ENCODE results near the gene TANGO6.
"Not testable (repeated sequence)": the region's sequence is repeated elsewhere in the genome, so short reads cannot be mapped to it uniquely, and the experiment has no call there.

TANGO6 gene

GRCh38 chr16:69118468-69118867 is 275.1 kb downstream of the TANGO6 start:
- DNase-seq (ENCODE audit: low read depth): no peak

DNA sequence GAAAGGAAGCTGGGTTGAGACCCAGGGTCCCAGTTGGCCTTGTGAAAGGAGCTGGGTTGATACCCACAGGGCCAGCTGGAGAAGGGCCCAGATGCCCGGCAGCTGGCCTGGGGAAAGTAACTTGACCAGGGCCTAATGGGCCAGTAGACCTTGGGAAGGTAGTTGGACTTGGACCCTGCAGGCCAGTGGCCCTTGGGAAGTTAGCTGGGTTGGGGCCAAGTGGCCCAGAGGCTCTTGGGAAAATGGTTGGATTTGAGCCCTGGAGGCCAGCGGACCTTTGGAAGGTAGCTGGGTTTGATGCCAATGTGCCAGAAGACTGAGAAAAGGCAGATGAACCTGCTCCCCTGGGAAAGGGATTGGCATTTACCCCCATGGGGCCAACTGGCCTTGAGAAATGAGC is 275.7 kb downstream of the TANGO6 start:
- DNase-seq (ENCODE audit: low read depth): no peak

- DNase-seq (ENCODE audit: low read depth): no peak
Measured at GRCh38 chr16:69119536-69119935, 276.2 kb downstream of the TANGO6 start.

GRCh38 chr16:69120096-69120664 is 276.8 kb downstream of the TANGO6 start:
- no peak for DNase-seq (ENCODE audit: low read depth)

GRCh38 chr16:69123910-69124309 is 280.6 kb downstream of the TANGO6 start:
- peak; percentile 56 for DNase-seq (ENCODE audit: low read depth)

- not testable (repeated sequence) for DNase-seq (ENCODE audit: low read depth)
Measured at GRCh38 chr16:69124406-69124805, 281.1 kb downstream of the TANGO6 start.

DNA sequence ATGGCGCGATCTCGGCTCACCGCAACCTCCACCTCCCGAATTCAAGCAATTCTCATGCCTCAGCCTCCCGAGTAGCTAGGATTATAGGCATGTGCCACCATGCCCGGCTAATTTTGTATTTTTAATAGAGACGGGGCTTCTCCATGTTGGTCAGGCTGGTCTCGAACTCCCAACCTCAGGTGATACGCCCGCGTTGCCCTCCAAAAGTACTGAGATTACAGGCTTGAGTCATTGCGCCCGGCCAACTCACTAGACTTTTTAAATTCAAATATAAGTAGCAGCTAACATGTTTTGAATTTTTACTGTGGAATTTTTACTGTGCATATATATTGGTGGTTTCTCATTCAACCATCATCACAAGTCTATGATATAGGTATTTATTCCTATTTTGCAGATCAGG is 281.6 kb downstream of the TANGO6 start:
- DNase-seq (ENCODE audit: low read depth): not testable (repeated sequence)

DNA sequence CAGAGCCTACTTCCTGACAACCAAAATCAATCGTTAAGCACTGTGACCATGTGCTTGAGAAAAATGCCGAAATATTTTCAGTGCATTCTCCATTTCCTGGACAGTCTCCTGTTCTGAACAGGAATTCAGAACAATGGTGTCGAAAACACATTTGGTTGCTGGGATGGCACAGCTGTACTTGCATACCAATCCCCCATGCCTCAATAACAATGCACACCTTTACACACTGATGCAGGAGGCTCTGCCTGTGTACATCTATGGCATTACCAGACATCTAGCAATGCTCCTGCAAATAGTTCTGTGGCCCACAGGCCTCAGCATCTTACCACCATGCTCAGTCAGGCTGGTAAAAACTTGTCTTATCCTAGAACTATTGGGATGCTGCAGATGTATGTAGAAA is 282.9 kb downstream of the TANGO6 start:
- no peak for DNase-seq (ENCODE audit: low read depth)

- DNase-seq (ENCODE audit: low read depth): not testable (repeated sequence)
Measured at GRCh38 chr16:69126801-69127200, 283.5 kb downstream of the TANGO6 start.

- DNase-seq (ENCODE audit: low read depth): no peak
Measured at GRCh38 chr16:69127966-69128510, 284.7 kb downstream of the TANGO6 start.

- no peak for DNase-seq (ENCODE audit: low read depth)
Measured at GRCh38 chr16:69130461-69130860, 287.1 kb downstream of the TANGO6 start.

- no peak for DNase-seq (ENCODE audit: low read depth)
Measured at GRCh38 chr16:69131167-69131838, 288.0 kb downstream of the TANGO6 start.

GRCh38 chr16:69131839-69132423 is 288.6 kb downstream of the TANGO6 start:
- peak; percentile 73 for DNase-seq (ENCODE audit: low read depth)

DNA sequence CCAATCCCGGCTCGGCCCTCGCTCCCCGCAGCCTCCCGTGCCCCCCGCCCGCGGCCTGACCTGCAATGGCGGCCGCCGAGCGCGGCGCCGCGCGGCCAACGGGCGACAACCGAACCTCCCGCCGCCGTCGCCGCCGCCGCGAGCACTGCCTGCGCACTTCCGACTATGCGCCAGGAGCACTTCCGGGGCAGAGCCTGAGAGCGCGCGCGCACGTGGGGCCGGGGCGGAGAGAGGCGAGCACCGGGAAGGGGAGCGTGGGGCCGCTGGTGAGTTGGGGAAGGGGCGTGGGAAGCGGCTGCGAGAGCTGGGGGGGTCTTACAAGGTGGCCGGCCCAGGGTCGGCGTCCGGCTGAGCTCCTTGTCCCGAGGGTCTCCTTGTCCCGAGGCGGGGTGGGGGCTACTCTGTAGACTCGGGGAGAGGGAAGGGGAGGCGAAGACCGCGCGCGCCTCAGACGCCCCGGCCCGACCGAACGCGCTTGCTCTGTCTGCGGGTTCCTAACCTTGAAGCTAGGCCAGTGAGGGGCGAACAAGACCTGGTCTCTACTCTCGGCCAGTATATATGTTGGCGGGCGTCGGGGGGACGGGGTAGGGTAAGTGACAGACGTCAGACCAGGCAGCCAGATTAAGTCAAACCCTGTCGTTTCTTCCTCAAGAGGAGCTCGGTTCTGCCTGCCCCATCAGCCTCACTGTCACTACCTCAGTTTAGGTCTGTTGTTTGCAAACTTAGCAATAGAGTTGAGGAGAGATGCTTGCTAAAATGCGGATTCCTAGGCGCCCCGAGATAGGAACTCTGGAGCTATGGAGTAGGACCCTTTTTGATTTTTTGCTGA is 289.3 kb downstream of the TANGO6 start, which contains the start of the genes CHTF8 and UTP4:
Gene CHTF8, minus strand, starts transcription at position 165 of the 829 bp plus-strand sequence. CDS start 11,130 bp downstream, outside the sequence.
Gene UTP4, plus strand, starts transcription at position 226 of the 829 bp plus-strand sequence. CDS start 811 bp downstream, outside the sequence.
- peak; percentile 83 for DNase-seq (ENCODE audit: low read depth)

DNA sequence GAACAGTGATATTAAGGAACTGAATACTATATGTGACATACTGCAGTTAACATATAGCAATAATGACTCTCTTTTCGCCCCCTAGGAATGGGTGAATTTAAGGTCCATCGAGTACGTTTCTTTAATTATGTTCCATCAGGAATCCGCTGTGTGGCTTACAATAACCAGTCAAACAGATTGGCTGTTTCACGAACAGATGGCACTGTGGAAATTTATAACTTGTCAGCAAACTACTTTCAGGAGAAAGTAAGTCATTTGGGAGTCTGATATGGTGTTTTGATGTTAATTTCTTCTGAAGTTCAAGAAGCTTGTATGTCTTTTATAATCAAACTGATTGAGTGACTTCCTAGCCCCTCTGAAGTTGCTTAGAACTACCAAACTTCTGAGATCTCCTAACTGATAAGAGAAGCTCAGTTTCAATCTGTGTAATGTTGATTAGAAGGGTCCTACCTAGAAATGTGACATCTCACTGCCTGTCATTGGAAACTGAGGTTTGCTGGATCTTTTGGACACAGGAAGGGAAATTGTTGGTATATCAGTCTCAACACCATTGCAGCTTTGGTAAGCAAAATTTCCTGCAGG is 290.1 kb downstream of the TANGO6 start:
- no peak for DNase-seq (ENCODE audit: low read depth)
